ENCODE data around the gene TRAPPC5.

DNA sequence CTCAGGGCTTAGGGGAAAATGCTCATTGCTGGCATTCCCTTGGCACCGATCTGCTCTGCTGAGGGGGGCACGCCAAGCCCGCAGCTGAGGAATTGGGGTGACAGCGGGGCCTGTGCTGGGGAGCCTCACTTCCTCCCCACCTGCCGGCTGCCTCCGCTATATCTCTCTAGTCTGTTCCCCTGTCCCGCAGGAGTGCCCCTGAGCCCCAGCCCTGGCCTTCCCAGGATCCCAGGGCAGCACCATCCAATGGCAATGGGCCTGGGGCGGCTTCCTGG lies 34.3 kb upstream of the TRAPPC5 start:
- TF ChIP-seq, protein P1, sequence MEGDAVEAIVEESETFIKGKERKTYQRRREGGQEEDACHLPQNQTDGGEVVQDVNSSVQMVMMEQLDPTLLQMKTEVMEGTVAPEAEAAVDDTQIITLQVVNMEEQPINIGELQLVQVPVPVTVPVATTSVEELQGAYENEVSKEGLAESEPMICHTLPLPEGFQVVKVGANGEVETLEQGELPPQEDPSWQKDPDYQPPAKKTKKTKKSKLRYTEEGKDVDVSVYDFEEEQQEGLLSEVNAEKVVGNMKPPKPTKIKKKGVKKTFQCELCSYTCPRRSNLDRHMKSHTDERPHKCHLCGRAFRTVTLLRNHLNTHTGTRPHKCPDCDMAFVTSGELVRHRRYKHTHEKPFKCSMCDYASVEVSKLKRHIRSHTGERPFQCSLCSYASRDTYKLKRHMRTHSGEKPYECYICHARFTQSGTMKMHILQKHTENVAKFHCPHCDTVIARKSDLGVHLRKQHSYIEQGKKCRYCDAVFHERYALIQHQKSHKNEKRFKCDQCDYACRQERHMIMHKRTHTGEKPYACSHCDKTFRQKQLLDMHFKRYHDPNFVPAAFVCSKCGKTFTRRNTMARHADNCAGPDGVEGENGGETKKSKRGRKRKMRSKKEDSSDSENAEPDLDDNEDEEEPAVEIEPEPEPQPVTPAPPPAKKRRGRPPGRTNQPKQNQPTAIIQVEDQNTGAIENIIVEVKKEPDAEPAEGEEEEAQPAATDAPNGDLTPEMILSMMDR (IDR thresholded peaks at IDR 0.05) = no peak
- TF ChIP-seq POLR2A (IDR thresholded peaks at IDR 0.05) (no peak), POLR2AphosphoS5 (IDR thresholded peaks at IDR 0.05) (no peak)
